T-helper 2 cell treated with Interferon-gamma antibody and Interleukin-4, amounts not matched to agents 100 ng/mL and 5 ng/mL, for 36 hours (primary cell): ENCODE data around the gene TRPM7. TPM values are rescaled to one million over a fixed set of nuclear protein-coding genes. Genes with fewer than 3 reads are reported as not detected.
"Not testable (repeated sequence)": the region's sequence is repeated elsewhere in the genome, so short reads cannot be mapped to it uniquely, and the experiment has no call there.

Source experiments
- intact Hi-C: fragments of 100-400 bp; cut with micrococcal nuclease; formaldehyde crosslinking; loops from one replicate; pipeline ENCODE4 v1.15.1; 2023
- total RNA-seq: library from RNA; stranded (reverse); gene quantifications from 2 replicates; pipeline ENCODE4 v1.2.3, GENCODE V29; 2022

Gene TRPM7
- 42.8 and 43.1 TPM in 2 replicates for total RNA-seq

GRCh38 chr15:50686469-50687301 is at the start of gene TRPM7:
TRPM7 (minus strand) TSS chr15:50686797; CDS start chr15:50686533, 264 bp downstream.
- intact Hi-C loops, result loop anchor here (1.0 to 2.0 kb wide), 4 partner anchors 79 to 332 kb away; partner anchors contain the start of genes GABPB1, SPPL2A and USP8

- intact Hi-C loops, result no loop called here
Observed at GRCh38 chr15:50735156-50735555, 48.6 kb upstream of the TRPM7 start.

GRCh38 chr15:50726315-50726714 is 39.7 kb upstream of the TRPM7 start:
- intact Hi-C loops, result no loop called here

GRCh38 chr15:50718700-50719125 is 32.1 kb upstream of the TRPM7 start:
- intact Hi-C loops, result no loop called here

GRCh38 chr15:50712018-50712417 is 25.4 kb upstream of the TRPM7 start:
- intact Hi-C loops, result no loop called here

GRCh38 chr15:50710585-50710984 is 24.0 kb upstream of the TRPM7 start:
- intact Hi-C loops, result no loop called here

- intact Hi-C loops, result no loop called here
Observed at GRCh38 chr15:50707878-50708427, 21.4 kb upstream of the TRPM7 start.

- intact Hi-C loops, result no loop called here
Observed at GRCh38 chr15:50702762-50703334, 16.3 kb upstream of the TRPM7 start.

GRCh38 chr15:50698101-50698500 is 11.5 kb upstream of the TRPM7 start:
- intact Hi-C loops, result no loop called here

GRCh38 chr15:50697109-50697797 is 10.7 kb upstream of the TRPM7 start:
- intact Hi-C loops, result no loop called here

GRCh38 chr15:50694634-50695165 is 8.1 kb upstream of the TRPM7 start:
- intact Hi-C loops, result not testable (repeated sequence)

GRCh38 chr15:50687302-50687902 is 805 bp upstream of the TRPM7 start:
- intact Hi-C loops, result loop anchor here (2.0 kb wide), 1 partner anchor 333 kb away; the partner anchor contains the start of gene GABPB1

GRCh38 chr15:50685976-50686468 is 575 bp downstream of the TRPM7 start:
- intact Hi-C loops, result loop anchor here (1.0 to 2.0 kb wide), 4 partner anchors 79 to 331 kb away; partner anchors contain the start of genes GABPB1, SPPL2A and USP8

GRCh38 chr15:50685191-50685975 is 1.2 kb downstream of the TRPM7 start:
- intact Hi-C loops, result no loop called here

GRCh38 chr15:50681467-50681866 is 5.1 kb downstream of the TRPM7 start:
- intact Hi-C loops, result no loop called here

- intact Hi-C loops, result no loop called here
Observed at GRCh38 chr15:50676799-50677483, 9.7 kb downstream of the TRPM7 start.

- intact Hi-C loops, result loop anchor here (1.0 to 2.0 kb wide), 3 partner anchors 201 to 232 kb away; no protein-coding TSS in a partner anchor
Observed at GRCh38 chr15:50675535-50676144, 11.0 kb downstream of the TRPM7 start.

- intact Hi-C loops, result no loop called here
Observed at GRCh38 chr15:50670115-50670514, 16.5 kb downstream of the TRPM7 start.

- intact Hi-C loops, result no loop called here
Observed at GRCh38 chr15:50669611-50670010, 17.0 kb downstream of the TRPM7 start.
